Gastroesophageal sphincter (tissue), 3 donors: ENCODE results near the gene RALY.

Experiments
- POLR2A ChIP-seq, 2 donors: fragments of 450-650 bp; IDR thresholded peaks; one replicate each; pipeline ENCODE4 v1.6.1; 2017; ENCODE audit warnings: antibody characterized with exemption in 2 of 2, mild to moderate bottlenecking in 2 of 2, moderate library complexity in 1 of 2
- TF ChIP-seq, protein P1 (sequence below), 4 experiments: fragments of 200-600 bp in 2 of 4; fragments of 450-650 bp in 2 of 4; sonication (generic) in 1 of 4; IDR thresholded peaks; one replicate each; pipeline ENCODE4 v1.5.1; 2017 to 2019; ENCODE audit warnings: antibody characterized with exemption in 4 of 4, mild to moderate bottlenecking in 2 of 4, moderate library complexity in 2 of 4

DNA sequence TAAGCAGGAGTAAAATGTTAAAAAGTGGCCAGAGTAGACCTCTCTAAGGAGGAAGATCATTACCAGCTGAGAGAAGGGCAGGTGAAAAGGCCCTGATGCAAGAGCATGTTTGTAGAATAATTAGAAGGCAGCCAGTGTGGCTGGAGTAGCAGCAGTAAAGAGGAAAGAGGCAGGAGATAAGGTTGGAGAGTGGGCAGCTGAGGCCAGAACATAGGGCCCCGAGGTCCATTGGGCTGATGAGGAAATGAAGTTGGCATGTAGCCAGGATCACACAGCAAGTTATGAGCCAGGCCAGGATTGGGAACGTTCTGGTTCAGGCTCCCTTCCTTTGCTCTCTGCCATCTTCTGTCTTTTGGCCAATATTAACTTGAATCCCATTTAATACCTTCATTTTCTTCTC, 51.6 kb downstream of the RALY start:
- no peak for TF ChIP-seq POLR2A (IDR thresholded peaks at IDR 0.05)
- TF ChIP-seq, protein P1, sequence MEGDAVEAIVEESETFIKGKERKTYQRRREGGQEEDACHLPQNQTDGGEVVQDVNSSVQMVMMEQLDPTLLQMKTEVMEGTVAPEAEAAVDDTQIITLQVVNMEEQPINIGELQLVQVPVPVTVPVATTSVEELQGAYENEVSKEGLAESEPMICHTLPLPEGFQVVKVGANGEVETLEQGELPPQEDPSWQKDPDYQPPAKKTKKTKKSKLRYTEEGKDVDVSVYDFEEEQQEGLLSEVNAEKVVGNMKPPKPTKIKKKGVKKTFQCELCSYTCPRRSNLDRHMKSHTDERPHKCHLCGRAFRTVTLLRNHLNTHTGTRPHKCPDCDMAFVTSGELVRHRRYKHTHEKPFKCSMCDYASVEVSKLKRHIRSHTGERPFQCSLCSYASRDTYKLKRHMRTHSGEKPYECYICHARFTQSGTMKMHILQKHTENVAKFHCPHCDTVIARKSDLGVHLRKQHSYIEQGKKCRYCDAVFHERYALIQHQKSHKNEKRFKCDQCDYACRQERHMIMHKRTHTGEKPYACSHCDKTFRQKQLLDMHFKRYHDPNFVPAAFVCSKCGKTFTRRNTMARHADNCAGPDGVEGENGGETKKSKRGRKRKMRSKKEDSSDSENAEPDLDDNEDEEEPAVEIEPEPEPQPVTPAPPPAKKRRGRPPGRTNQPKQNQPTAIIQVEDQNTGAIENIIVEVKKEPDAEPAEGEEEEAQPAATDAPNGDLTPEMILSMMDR (IDR thresholded peaks at IDR 0.05) = no peak
